ENCODE measurements around the gene DMRT1.

DMRT1 gene

DNA sequence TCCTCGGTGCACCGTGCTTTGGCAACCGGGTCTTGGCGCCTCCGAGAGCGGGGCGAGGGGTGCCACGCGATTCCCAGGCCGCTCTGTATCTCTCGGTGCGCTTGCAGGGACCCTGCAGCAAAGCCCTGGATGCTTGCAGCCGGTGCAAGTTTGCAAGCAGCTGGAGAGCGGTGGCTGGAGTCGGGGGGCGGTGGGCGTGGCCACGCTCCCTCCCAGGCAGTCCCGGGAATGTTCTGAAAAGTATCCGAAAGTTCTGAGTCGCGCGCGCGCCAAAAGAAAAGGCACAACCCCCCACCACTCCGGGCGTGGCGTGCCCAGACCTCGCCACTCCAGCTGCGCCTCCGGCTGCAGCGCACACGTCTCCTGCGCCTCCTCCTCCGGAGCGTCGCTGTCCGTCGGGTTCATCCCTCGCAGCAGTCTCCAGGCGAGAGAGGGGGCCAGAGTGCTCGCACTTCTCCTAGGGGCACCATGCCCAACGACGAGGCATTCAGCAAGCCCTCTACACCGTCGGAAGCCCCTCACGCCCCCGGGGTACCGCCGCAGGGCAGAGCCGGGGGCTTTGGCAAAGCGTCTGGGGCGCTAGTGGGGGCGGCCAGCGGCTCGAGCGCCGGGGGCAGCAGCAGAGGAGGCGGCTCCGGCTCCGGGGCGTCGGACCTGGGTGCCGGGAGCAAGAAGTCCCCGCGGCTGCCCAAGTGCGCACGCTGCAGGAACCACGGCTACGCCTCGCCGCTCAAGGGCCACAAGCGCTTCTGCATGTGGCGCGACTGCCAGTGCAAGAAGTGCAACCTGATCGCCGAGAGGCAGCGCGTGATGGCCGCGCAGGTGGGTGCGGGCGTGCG lies at the start of gene DMRT1:
DMRT1 (plus strand) TSS at position 327 of the 839 bp plus-strand sequence; CDS start at position 469, 142 bp downstream.
- DNase-seq (ENCODE audit: low spot score): no peak

DNA sequence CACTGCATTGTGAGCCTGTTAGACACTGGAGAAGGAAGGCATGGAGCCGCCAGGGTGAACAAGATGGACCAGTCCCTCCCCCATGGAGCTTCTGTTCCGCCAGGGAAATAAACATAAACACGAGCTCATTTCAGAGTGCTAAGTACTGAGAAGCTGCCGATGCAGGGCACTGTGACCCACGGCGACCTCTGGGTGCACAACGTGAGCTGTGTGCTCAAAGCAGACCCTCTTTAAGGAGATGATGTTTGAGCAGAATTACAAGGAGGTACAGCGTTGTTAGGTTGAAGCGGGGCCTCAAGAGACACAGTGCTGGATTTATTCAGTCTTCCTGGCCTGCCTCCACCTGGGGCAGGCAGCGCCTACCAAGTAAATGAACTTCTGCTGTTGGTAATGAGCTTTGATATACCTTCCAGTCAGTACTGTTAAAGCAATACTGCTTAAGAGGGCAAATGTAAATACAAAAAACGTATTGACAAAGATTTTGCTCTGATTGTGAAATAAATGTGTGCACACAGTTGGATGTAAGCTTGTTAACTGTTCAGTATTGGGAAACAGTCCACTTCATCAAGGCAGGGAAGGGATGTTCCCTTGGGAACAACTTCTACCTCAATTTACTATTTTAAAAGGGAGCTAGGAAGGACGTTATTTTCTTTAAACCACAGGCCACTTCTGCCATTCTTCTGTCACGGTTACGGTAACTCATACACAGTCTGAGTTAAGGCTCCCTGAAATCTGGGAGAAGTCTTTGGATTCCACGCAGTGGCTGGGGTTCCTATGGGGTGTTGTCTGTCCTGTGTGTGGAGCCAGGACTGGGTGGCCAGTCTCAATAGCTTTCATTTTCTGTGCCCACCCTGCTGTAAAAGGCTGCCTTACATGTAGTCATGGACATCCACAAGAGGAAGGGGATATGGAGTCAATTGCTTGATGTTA lies 48.9 kb upstream of the DMRT1 start:
- no peak for DNase-seq (ENCODE audit: low spot score)

DNA sequence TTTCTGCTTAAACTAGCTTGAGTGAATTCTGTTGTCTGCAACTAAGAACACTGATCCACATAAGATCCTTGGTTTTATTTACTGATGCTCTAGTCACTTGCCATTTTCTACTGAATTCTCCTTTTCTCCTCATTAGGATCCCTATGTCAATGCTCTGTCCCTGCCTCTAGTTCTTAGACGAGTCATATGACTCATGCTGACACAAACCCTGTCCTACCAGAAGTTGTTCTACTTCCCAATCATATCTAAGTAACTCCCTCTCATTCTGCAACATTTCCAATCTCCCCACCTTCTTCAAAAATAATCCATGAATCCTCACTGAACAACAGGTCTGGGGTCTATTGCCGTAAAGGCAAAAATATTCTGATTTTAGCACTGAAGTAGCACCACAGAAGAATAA lies 47.1 kb upstream of the DMRT1 start:
- DNase-seq (ENCODE audit: low spot score): no peak

DNA sequence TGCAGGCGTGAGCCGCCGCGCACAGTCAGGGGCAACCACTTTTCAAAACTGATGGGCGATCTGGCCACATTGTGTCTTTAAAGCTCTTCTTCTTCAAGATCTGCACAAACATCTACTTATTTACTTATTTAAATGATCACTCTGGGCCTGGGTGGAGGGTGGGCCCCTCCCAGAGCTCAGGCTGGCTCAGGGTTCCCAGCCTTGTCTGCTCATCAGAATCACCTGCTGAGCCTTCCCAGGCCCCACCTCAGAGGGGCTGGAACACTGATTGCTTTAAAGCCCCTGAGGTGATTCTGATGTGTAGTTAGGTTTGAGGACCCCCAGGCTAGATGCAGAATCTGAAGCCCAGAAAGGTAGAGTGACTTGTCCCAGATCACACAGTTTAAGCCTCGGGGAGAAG lies 45.6 kb upstream of the DMRT1 start:
- no peak for DNase-seq (ENCODE audit: low spot score)

DNA sequence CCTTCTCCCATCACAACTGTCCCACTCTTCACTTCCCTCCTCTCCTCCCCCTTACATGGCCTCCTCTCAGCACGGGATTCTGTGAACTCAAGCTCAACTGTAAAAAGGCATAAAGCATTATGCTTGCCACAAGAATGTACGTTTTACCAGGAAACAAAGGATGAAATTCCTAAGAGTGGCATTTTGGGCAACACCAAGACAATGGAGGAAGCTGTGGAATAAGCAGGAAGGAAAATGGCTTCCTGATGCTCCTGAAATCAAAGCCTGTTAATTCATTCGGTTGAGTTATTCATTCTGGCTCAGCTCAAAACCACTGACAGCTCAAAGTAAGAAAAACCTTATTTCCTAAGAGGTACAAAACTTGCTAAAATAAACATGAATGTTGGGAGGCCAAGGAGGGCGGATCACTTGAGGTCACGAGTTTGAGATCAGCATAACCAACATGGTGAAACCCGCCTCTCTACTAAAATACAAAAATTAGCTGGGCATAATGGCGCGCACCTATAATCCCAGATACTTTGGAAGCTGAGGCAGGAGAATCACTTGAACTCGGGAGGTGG lies 40.8 kb upstream of the DMRT1 start:
- no peak for DNase-seq (ENCODE audit: low spot score)

DNA sequence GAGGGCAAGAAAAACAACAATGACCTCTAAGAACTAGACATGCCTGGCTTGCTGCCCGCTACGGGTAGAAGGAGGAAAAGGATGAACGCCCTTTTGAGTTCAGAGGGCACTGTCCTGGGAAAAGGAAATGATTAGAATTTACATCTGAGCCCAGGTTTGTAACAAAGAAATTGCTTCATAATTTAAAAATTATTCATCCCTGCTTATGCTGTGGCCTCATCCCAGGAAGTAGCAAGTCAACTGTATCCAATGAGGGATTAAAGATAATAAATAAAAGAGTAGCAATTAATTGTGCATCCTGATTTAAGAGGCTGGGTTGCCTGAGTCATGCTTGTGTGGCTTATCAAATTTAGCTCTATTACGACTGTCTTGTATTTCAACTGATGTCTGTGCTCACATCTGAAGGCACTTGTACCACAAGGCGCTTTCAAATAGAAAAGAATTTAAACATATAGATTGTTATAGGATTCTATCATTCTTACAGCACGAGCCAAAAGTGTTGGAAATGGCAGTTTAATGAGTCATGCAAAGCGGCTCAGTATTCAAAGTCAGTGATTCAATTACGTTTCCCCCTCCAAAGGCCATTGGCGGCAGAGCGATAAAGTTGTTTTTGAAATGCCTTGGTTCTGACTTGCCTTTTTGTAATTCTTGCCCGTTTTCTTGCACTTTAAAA lies 40.0 kb upstream of the DMRT1 start:
- no peak for DNase-seq (ENCODE audit: low spot score)

DNA sequence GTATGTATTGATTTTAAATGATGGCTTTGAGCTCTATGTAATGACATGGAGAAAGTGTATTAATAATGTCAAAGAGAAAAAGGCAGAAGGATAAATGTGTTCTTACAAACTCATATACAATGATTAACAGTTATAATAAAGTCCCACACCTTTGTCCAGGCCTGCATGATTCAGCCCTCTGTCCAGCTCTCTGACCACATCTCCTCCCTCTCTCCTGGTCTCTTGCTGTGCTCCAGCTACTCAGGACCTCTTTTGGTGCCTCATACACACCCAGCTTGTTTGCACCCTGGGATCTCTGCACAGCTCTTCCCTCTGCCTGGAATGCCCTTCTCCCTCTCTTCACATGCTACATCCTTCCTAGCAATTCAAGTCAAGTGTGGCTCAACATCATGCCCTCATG lies 37.5 kb upstream of the DMRT1 start:
- DNase-seq (ENCODE audit: low spot score): no peak

DNA sequence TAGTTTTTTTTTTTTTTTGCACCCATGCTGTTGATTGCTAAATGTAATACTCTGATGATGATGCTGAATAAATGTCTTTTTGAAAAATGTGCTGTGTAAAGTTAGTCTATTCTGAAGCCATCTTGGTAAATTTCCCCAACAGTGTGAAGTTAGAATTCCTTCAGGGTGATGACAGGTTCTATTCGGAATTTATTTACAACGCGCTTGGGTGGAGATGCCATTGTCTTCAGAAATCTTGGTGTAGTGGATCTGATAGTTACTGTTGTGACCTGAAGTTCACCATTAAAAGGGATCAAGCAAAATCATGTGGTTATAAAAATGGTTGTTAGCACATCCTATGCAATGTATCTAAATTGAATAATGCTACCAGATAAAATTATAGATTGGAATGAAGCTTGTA lies 36.3 kb upstream of the DMRT1 start:
- no peak for DNase-seq (ENCODE audit: low spot score)

DNA sequence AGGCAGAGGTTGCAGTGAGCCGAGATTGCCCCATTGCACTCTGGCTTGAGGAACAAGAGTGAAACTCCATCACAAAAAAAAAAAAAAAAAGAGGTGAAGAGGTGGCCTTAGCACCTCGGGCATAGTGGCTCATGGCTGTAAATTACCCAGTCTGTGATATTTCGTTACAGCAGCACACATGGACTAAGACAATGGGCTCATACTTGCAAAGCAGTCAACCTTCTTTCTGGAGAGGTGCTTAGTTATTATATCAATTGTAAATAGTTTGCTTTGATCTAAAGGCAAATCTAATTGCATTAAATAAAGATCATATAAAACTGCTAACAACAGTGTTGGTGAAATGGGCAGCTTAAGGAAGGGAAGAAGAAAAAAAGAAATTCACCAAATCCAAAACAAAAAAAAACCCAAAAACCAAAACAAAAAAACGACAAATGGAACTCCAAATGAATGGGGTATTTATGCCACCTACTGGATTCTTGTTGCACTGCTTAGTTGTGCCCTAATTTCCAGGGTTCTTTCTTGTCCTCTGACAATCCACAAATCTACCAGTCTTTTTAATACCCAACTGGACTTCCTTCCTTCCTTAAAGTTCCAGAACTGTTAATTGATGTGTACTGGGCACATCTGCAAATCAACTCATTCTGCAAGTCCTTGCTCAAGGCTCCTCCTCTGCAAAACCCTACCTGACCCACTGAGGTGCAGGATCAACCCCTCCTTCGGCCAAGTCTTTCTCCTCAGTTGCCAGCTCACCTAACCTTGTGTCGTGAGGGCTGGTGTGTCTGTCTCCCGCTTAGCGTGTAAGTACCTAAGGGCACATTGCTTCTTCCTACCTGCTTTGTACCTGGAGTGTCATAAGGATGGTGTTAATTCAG lies 35.0 kb upstream of the DMRT1 start:
- DNase-seq (ENCODE audit: low spot score): no peak

DNA sequence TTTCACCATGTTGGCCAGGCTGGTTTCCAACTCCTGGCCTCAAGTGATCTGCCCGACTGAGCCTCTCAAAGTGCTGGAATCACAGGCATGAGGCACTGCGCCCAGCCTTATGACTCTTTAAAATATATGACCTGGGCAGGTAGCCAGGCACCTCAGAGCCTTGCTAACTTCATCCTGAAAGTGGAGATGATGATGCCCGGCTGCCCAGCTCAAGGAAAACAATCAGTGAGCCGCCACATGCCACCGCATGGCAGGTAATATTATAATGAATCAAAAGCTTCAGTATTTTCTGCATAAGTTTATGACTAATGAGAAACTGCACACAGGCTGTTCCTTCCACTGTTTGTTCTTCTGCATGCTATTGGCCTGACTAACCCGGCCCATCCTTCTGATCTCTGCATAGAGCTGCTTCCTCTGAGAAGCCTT lies 30.4 kb upstream of the DMRT1 start:
- DNase-seq (ENCODE audit: low spot score): no peak

DNA sequence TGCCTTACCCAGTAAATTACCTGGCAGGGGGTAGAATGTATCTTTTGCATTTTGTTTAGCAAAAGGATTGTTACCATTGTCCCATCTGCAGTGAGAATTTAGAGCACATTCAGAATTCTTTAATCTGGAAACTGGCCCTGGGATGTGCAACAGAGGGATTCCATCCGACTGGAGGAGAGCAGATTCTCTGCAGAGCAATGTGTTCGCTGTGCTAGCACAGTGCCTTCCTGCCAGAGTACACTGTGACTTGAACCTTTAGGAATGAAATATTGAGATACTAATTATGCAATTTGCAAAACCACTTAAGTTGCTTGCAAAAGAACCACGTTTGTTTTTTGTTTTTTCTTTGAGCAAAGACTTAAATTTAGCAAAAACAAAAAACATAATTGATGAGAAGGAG lies 22.5 kb upstream of the DMRT1 start:
- DNase-seq (ENCODE audit: low spot score): no peak

DNA sequence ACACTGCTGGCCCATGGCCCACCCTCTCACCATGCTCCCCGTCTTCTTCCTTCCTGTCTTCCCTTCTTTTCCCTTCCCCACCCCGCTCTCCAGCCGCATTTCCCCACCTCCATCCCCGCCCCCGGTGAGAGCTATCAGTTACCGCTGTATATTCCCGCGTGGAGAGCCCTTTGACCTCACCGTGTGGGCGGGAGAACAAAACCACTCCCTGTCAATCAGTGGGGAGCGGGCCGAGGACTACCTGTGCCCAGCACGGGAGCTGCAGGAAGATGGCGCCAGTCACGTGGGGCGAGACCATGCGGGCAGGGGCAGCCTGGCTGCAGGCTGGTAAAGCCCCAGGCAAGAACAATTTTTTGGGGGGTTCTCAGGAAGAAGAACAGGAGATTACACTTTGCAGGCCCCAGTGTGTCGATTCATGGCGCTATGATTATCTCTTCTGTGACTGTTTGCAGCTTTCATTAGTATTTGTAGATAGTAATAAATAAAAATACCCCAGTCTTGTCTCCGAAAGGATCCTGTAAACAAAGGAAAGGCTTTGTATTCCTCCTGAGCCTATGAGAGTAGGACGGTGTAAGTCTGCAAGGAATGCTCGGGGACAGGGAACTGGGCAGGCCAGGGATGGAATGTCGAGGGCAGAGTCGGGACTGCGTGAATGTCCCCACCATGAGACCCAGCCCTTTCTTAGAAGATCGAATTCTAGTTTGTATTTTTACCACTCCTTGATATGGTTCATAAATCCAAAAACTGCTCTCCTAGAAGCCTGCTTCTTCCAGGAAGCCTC lies 14.8 kb upstream of the DMRT1 start:
- DNase-seq (ENCODE audit: low spot score): no peak

DNA sequence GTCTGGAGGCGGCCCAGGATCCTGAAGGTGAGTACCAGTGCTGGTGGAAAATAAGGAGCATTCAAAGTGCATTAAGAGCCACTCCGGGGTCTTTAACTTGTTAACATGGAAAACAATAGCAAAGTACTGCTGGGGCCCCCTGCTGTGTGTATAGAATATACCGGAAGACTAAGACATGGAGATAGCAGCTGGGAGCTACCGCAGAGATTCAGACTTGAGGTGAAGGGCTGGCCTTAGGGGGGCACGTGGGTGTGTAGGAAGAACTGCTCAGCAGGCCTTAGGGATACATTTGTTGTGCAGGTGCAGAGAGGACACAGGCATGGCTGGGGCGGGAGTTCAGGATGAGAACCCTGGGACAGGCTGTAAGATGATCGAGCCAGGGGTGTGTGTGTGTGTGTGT lies 1.2 kb upstream of the DMRT1 start:
- DNase-seq (ENCODE audit: low spot score): no peak

DNA sequence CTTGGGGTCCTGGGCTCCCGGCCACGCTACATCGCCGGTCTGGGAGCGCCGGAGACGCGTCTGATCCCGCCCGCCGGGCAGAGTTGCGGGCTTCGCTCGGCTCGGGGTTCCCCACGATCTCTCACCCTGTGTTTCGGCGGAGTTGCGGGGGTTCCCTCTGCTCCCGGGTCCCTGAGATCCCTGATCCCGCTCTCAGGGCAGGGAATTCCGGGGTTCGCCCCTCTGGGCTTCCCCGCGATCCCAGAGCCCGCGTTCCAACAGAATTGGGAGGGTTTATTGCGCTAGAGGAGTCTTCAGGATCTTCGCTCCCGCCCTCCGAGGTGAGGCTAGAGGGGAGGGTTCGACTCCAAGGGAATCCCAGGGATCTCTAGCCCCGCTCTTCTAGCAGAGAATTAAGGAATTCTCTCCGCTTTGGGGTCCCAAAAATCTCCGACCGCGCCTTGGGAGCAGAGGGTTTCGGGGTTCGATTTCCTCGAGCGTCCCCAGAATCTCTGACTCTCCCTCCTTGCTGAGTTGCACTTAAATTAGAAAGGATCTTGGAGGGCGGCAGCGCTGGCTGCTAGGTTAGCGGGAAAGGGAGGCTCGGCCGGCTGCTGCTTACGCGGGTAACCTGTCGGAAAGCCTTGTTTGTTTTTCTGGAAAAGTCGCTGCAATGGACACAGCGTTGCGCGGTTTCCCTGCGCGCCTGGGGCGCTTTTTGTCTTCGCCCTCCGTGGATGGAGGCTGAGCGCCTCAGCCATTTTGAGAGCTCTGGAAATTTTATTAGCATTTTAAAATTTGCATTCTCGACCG lies 1.3 kb downstream of the DMRT1 start:
- no peak for DNase-seq (ENCODE audit: low spot score)

DNA sequence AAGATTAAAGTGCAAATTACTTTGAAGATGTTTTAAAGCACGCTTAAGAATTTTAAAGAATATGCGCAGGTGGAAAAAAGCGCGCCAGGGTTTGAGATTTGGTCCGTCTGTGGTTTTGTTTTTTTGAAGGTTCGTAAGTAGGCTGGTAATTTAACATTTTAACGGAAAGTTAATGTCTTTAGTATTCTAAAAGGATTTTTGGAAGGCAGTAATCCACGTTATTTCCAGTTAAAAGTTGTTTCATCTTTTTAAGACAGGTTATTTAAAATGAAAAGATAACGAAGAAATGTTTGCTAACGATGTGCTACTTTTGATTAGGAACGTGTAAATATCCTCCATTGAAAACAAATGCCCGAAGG lies 1.9 kb downstream of the DMRT1 start:
- no peak for DNase-seq (ENCODE audit: low spot score)

DNA sequence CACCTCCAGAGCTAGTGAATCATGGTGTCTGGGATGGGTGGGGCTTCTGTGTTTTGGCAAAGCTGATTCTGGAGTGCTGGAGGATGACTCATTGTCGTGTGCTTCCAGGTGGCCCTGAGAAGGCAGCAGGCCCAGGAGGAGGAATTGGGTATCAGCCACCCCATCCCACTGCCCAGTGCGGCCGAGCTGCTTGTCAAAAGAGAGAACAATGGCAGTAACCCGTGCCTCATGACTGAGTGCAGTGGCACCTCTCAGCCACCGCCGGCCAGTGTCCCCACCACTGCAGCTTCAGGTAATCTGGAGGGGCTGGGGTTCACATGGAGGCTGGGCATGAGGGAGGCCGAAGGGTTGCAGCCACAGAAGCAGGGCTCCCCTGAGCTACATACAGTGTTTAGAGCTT lies 5.4 kb downstream of the DMRT1 start:
- DNase-seq (ENCODE audit: low spot score): no peak

DNA sequence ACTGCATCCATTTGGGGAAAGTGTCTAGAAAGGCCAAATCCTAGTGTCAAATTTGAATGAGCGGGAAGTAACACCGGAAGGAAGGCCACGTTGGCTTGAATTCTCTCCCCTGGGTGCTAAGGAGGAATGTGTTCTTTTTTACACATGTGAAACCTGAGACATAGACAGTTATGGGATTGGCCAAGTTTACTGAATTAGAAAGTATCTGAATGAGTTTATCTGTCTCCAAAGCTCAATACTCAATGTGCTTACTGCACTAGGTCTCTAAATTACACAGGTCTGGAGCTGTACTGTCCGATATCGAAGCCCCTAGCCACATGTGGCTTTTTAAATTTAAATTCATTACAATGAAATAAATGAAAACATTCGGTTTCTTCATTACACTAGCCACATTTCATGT lies 6.0 kb downstream of the DMRT1 start:
- no peak for DNase-seq (ENCODE audit: low spot score)

DNA sequence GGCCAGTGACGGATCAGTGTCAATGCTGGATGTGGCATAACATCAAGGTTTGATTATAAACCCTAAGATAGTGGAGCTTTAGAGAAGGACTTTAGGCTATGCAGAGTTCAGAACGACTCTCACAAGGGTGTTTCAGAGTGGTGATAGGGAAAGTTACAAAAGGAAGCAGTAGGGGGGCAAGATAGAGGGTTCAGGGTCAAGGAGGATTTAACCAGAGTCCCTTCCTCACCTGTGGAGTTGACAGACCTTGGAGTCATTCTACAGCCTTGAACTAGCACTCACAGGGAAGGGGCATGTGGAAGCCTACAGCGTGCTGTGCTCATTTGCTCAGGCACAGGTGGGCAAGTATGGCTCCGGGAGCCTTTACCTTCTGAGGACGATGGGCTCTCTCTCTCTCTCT lies 7.9 kb downstream of the DMRT1 start:
- DNase-seq (ENCODE audit: low spot score): no peak

DNA sequence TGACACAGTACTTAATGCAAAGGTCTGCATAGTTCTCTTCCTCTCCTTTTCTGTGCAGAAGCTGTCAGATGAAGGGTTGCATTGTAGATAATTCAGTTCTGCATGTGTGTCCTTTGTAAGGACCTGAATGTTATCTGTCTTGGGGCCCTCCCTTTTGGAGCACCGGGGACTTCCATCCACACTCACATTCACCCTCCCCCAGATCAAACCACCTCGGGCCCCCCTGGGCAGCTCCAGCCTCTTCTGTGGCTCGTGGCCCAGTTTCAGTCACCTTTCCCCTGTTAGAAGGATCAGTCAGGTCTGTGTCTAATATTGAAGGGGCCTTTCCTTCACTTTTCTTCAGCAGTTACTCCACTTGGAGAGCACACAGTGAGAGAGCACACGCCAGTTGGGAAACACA lies 11.0 kb downstream of the DMRT1 start:
- no peak for DNase-seq (ENCODE audit: low spot score)

DNA sequence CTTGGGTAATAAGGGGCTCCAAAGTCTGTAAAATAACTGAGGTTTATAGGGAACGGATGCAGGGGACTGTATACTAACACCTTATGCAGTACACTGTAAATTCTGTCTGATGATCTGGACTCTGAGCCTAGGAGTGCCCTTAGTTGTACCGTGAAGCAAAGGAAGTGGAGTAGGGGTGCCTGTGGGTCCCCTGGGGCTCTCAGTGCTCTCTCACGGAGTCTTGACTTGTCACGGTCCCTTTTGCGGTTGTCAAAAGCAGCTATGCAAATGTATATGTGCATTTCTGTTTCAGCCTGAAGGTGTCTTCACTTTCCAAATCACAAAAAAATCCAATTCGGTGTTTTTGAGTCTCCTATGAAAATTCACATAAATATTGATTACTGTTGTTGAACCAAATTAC lies 17.8 kb downstream of the DMRT1 start:
- DNase-seq (ENCODE audit: low spot score): no peak
